Measurements from ENCODE around the gene NKAIN1.
"Not testable (repeated sequence)": the region's sequence is repeated elsewhere in the genome, so short reads cannot be mapped to it uniquely, and the experiment has no call there.

Gene NKAIN1

DNA sequence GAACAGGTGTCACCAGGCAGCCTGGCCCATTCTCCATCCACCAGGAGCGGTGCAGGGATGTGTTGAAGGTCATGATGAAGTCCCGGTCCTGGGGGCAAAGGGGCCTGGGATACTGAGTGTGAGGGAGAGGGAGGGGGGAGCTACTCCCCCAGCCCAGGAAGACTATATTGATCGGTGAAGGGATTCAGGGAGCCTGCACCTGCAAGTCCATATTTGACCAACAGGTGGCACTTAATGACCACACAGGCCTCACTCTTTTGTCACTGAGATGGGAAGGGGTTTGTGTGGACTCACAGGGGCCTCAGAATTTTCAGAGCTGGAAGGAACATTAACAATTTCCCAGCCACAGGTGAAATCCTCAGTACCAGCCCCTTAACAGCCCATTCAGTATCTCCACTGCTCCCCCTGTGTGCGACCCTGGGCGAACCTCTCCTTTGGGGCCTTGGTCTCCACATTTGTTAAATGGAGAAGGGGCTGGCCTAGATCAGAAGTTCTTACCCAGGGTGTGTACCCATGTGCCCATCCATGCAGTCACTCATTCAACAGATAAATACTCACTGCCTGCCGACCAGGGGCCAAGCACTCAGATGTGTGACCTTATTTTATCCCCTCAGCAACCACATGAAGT is 55.6 kb downstream of the NKAIN1 start:
- Histone ChIP-seq H3K27ac (ENCODE audit: low read depth in 2 of 2, low read length in 2 of 2) (no peak overlapping the region), H3K9ac (ENCODE audit: low read depth in 1 of 2, low read length in 2 of 2) (no peak overlapping the region), H3K27me3 (ENCODE audit: control insufficient read depth in 2 of 2, insufficient read depth in 2 of 2, low read length in 2 of 2) (peaks cover 0 to 13% of the 10 kb centered on the region in 2 donors), H3K9me3 (ENCODE audit: control insufficient read depth in 2 of 2, low read length in 2 of 2) (no peaks in the 10 kb centered on the region), H3K36me3 (ENCODE audit: control insufficient read depth in 2 of 2, insufficient read depth in 2 of 2, low read length in 2 of 2) (no peaks in the 10 kb centered on the region), H3K4me1 (ENCODE audit: control insufficient read depth in 2 of 2, insufficient read depth in 2 of 2, low read length in 2 of 2) (peaks cover 0 to 5% of the 10 kb centered on the region in 2 donors), H3K4me3 (ENCODE audit: low read length in 2 of 2) (no peak overlapping the region)

DNA sequence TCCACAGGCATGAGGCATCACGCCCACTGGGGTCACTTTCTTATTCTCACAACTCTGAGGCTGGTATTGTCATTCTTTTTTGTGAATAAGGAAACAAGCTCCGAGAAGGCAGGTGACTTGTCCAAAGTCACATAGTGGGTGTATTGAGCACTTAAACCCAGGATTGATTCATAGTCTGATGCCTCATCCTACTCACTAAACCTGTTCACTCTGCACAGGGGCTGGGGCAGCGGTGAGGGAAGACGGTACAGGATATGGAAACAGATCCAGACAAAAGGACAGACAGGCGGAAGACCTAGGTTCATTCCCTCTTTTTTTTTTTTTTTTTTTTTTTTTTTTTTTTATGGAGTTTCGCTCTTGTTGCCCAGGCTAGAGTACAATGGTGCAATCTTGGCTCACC is 56.6 kb downstream of the NKAIN1 start:
- Histone ChIP-seq H3K9ac (ENCODE audit: low read depth in 1 of 2, low read length in 2 of 2) (no peak overlapping the region), H3K27ac (ENCODE audit: low read depth in 2 of 2, low read length in 2 of 2) (no peak overlapping the region), H3K27me3 (ENCODE audit: control insufficient read depth in 2 of 2, insufficient read depth in 2 of 2, low read length in 2 of 2) (peaks cover 5 to 13% of the 10 kb centered on the region in 2 donors), H3K9me3 (ENCODE audit: control insufficient read depth in 2 of 2, low read length in 2 of 2) (no peaks in the 10 kb centered on the region), H3K4me3 (ENCODE audit: low read length in 2 of 2) (no peak overlapping the region), H3K36me3 (ENCODE audit: control insufficient read depth in 2 of 2, insufficient read depth in 2 of 2, low read length in 2 of 2) (no peaks in the 10 kb centered on the region), H3K4me1 (ENCODE audit: control insufficient read depth in 2 of 2, insufficient read depth in 2 of 2, low read length in 2 of 2) (peaks cover 0 to 5% of the 10 kb centered on the region in 2 donors)

GRCh38 chr1:31182352-31182751 is 57.3 kb downstream of the NKAIN1 start:
- Histone ChIP-seq H3K9ac (ENCODE audit: low read depth in 1 of 2, low read length in 2 of 2) (no peak overlapping the region), H3K4me3 (ENCODE audit: low read length in 2 of 2) (no peak overlapping the region), H3K27me3 (ENCODE audit: control insufficient read depth in 2 of 2, insufficient read depth in 2 of 2, low read length in 2 of 2) (peaks cover 5 to 11% of the 10 kb centered on the region in 2 donors), H3K36me3 (ENCODE audit: control insufficient read depth in 2 of 2, insufficient read depth in 2 of 2, low read length in 2 of 2) (no peaks in the 10 kb centered on the region), H3K4me1 (ENCODE audit: control insufficient read depth in 2 of 2, insufficient read depth in 2 of 2, low read length in 2 of 2) (peaks cover 0 to 5% of the 10 kb centered on the region in 2 donors), H3K9me3 (ENCODE audit: control insufficient read depth in 2 of 2, low read length in 2 of 2) (no peaks in the 10 kb centered on the region), H3K27ac (ENCODE audit: low read depth in 2 of 2, low read length in 2 of 2) (no peak overlapping the region)

DNA sequence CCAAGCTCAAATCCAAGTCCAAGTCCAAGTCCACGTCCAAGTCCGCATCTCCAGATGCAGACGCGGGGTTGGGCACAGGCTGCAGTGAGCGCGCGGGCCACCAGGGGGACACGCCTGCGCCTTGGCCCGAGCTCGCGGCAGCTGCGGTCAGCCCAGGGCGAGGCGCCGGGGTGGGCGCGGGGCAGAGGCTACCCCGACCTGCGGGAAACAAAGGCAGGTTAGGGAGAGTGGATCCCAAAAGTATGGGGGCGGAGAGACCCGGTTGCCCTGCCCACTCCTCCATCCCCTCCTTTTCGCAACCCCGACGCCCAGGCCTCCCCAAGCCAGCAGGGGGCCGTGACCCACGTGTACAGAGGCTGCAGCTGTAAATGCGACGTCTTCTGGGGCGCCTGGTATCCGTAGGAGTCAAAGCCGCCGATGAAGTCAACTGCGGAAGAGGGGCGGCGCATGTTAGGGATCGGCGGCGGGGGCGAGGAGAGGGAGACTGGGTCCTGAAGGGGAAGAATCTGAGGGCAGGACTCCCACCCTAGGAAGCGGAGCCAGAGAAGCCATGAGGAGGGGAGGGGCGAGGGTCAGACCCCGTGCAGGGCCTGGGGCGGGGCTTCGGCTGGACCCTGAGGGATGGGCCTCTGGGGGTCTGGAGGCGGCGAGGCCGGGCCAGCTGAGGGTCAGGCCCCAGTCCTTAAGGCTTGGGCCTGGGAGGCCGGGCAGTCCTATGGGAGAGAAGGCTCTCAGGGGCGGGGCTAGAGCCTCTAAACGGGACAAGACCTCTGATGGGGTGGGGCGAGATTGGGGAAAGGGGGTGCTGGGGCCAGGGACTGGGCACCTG is 58.0 kb downstream of the NKAIN1 start:
- Histone ChIP-seq H3K9me3 (ENCODE audit: control insufficient read depth in 2 of 2, low read length in 2 of 2) (no peaks in the 10 kb centered on the region), H3K36me3 (ENCODE audit: control insufficient read depth in 2 of 2, insufficient read depth in 2 of 2, low read length in 2 of 2) (no peaks in the 10 kb centered on the region), H3K27ac (ENCODE audit: low read depth in 2 of 2, low read length in 2 of 2) (no peak overlapping the region), H3K4me1 (ENCODE audit: control insufficient read depth in 2 of 2, insufficient read depth in 2 of 2, low read length in 2 of 2) (peaks cover 0 to 5% of the 10 kb centered on the region in 2 donors), H3K9ac (ENCODE audit: low read depth in 1 of 2, low read length in 2 of 2) (no peak overlapping the region), H3K4me3 (ENCODE audit: low read length in 2 of 2) (no peak overlapping the region), H3K27me3 (ENCODE audit: control insufficient read depth in 2 of 2, insufficient read depth in 2 of 2, low read length in 2 of 2) (peaks cover 5 to 6% of the 10 kb centered on the region in 2 donors)

DNA sequence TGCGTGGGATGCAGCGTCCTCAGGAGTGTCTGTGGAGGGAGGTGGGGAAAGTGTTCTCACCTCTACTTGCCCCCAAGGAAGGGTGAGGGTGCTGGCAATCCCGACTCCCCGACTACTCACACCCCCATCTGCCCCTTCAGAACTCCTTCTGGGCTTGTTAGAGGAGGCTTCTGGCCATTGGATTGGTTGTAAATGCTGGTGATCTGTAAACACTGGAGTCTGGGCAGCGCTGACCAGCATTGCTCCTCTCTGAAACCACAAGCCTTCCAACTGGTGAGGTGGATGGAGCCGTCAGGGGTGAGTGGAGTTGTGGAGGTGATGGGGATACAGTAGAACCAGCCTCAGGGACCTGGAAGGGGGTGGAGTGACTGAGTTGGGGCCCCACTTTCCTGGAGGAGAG is 59.3 kb downstream of the NKAIN1 start:
- Histone ChIP-seq H3K9ac (ENCODE audit: low read depth in 1 of 2, low read length in 2 of 2) (no peak overlapping the region), H3K27me3 (ENCODE audit: control insufficient read depth in 2 of 2, insufficient read depth in 2 of 2, low read length in 2 of 2) (peaks cover 5 to 6% of the 10 kb centered on the region in 2 donors), H3K36me3 (ENCODE audit: control insufficient read depth in 2 of 2, insufficient read depth in 2 of 2, low read length in 2 of 2) (no peaks in the 10 kb centered on the region), H3K27ac (ENCODE audit: low read depth in 2 of 2, low read length in 2 of 2) (no peak overlapping the region), H3K4me1 (ENCODE audit: control insufficient read depth in 2 of 2, insufficient read depth in 2 of 2, low read length in 2 of 2) (peaks cover 0 to 5% of the 10 kb centered on the region in 2 donors), H3K4me3 (ENCODE audit: low read length in 2 of 2) (no peak overlapping the region), H3K9me3 (ENCODE audit: control insufficient read depth in 2 of 2, low read length in 2 of 2) (no peaks in the 10 kb centered on the region)

- H3K9ac ChIP-seq (ENCODE audit: low read depth in 1 of 2, low read length in 2 of 2); H3K4me1 ChIP-seq (ENCODE audit: control insufficient read depth in 2 of 2, insufficient read depth in 2 of 2, low read length in 2 of 2); H3K27ac ChIP-seq (ENCODE audit: low read depth in 2 of 2, low read length in 2 of 2); H3K36me3 ChIP-seq (ENCODE audit: control insufficient read depth in 2 of 2, insufficient read depth in 2 of 2, low read length in 2 of 2); H3K27me3 ChIP-seq (ENCODE audit: control insufficient read depth in 2 of 2, insufficient read depth in 2 of 2, low read length in 2 of 2); H3K9me3 ChIP-seq (ENCODE audit: control insufficient read depth in 2 of 2, low read length in 2 of 2); H3K4me3 ChIP-seq (ENCODE audit: low read length in 2 of 2): not testable (repeated sequence)
These were observed 63.4 kb downstream of the NKAIN1 start for GRCh38 chr1:31176291-31176690.

- Histone ChIP-seq H3K36me3 (ENCODE audit: control insufficient read depth in 2 of 2, insufficient read depth in 2 of 2, low read length in 2 of 2) (no peaks in the 10 kb centered on the region), H3K4me3 (ENCODE audit: low read length in 2 of 2) (no peak overlapping the region), H3K9ac (ENCODE audit: low read depth in 1 of 2, low read length in 2 of 2) (no peak overlapping the region), H3K27me3 (ENCODE audit: control insufficient read depth in 2 of 2, insufficient read depth in 2 of 2, low read length in 2 of 2) (no peaks in the 10 kb centered on the region), H3K27ac (ENCODE audit: low read depth in 2 of 2, low read length in 2 of 2) (peak overlapping the region; percentile 61 to 70), H3K9me3 (ENCODE audit: control insufficient read depth in 2 of 2, low read length in 2 of 2) (no peaks in the 10 kb centered on the region), H3K4me1 (ENCODE audit: control insufficient read depth in 2 of 2, insufficient read depth in 2 of 2, low read length in 2 of 2) (peaks cover 4 to 5% of the 10 kb centered on the region in 2 donors)
These were observed 69.3 kb downstream of the NKAIN1 start for GRCh38 chr1:31170486-31170735.

GRCh38 chr1:31166462-31166861 is 73.2 kb downstream of the NKAIN1 start:
- Histone ChIP-seq H3K4me1 (ENCODE audit: control insufficient read depth in 2 of 2, insufficient read depth in 2 of 2, low read length in 2 of 2) (peaks cover 4 to 5% of the 10 kb centered on the region in 2 donors), H3K36me3 (ENCODE audit: control insufficient read depth in 2 of 2, insufficient read depth in 2 of 2, low read length in 2 of 2) (no peaks in the 10 kb centered on the region), H3K4me3 (ENCODE audit: low read length in 2 of 2) (no peak overlapping the region), H3K9ac (ENCODE audit: low read depth in 1 of 2, low read length in 2 of 2) (no peak overlapping the region), H3K9me3 (ENCODE audit: control insufficient read depth in 2 of 2, low read length in 2 of 2) (no peaks in the 10 kb centered on the region), H3K27ac (ENCODE audit: low read depth in 2 of 2, low read length in 2 of 2) (no peak overlapping the region), H3K27me3 (ENCODE audit: control insufficient read depth in 2 of 2, insufficient read depth in 2 of 2, low read length in 2 of 2) (no peaks in the 10 kb centered on the region)

- no peak overlapping the region for H3K27ac ChIP-seq (ENCODE audit: low read depth in 2 of 2, low read length in 2 of 2)
- no peak overlapping the region for H3K4me3 ChIP-seq (ENCODE audit: low read length in 2 of 2)
- no peaks in the 10 kb centered on the region for H3K36me3 ChIP-seq (ENCODE audit: control insufficient read depth in 2 of 2, insufficient read depth in 2 of 2, low read length in 2 of 2)
- peaks cover 0 to 3% of the 10 kb centered on the region in 2 donors for H3K4me1 ChIP-seq (ENCODE audit: control insufficient read depth in 2 of 2, insufficient read depth in 2 of 2, low read length in 2 of 2)
- H3K9ac ChIP-seq (ENCODE audit: low read depth in 1 of 2, low read length in 2 of 2), result no peak overlapping the region
- no peaks in the 10 kb centered on the region for H3K27me3 ChIP-seq (ENCODE audit: control insufficient read depth in 2 of 2, insufficient read depth in 2 of 2, low read length in 2 of 2)
- H3K9me3 ChIP-seq (ENCODE audit: control insufficient read depth in 2 of 2, low read length in 2 of 2), result no peaks in the 10 kb centered on the region
These were observed 75.4 kb downstream of the NKAIN1 start for GRCh38 chr1:31164291-31164690.

DNA sequence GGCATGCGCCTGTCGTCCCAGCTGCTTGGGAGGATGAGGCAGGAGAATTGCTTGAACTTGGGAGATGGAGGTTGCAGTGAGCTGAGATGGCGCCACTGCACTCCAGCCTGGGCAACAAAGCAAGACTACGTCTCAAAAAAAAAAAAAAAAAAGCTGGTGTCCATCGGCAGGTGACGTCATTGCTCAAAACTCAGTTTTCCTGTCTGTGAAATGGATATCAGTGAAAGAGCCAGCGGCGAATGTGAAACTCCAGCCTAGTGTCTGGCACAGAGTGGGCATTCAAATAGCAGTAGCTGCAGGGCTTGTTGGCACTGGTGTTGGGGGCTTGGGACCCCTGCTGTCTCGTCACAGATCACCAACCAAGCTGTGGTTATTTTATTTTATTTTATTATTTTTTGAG is 75.8 kb downstream of the NKAIN1 start:
- no peaks in the 10 kb centered on the region for H3K27me3 ChIP-seq (ENCODE audit: control insufficient read depth in 2 of 2, insufficient read depth in 2 of 2, low read length in 2 of 2)
- H3K9ac ChIP-seq (ENCODE audit: low read depth in 1 of 2, low read length in 2 of 2), result no peak overlapping the region
- no peak overlapping the region for H3K4me3 ChIP-seq (ENCODE audit: low read length in 2 of 2)
- no peak overlapping the region for H3K27ac ChIP-seq (ENCODE audit: low read depth in 2 of 2, low read length in 2 of 2)
- peaks cover 0 to 3% of the 10 kb centered on the region in 2 donors for H3K4me1 ChIP-seq (ENCODE audit: control insufficient read depth in 2 of 2, insufficient read depth in 2 of 2, low read length in 2 of 2)
- H3K9me3 ChIP-seq (ENCODE audit: control insufficient read depth in 2 of 2, low read length in 2 of 2), result no peaks in the 10 kb centered on the region
- H3K36me3 ChIP-seq (ENCODE audit: control insufficient read depth in 2 of 2, insufficient read depth in 2 of 2, low read length in 2 of 2), result no peaks in the 10 kb centered on the region

All from mucosa of rectum (tissue), 2 donors.